ENCODE measurements around the gene ABHD12B. TPM values are rescaled to one million over a fixed set of nuclear protein-coding genes. Genes with fewer than 3 reads are reported as not detected.
A peak's percentile ranks its signal among the peaks of the same experiment; 100 is the strongest.

ABHD12B gene
- total RNA-seq, 5 donors from 2014 or later (not counting 1 experiment from before 2014, with no cell fraction given): not detected

DNA sequence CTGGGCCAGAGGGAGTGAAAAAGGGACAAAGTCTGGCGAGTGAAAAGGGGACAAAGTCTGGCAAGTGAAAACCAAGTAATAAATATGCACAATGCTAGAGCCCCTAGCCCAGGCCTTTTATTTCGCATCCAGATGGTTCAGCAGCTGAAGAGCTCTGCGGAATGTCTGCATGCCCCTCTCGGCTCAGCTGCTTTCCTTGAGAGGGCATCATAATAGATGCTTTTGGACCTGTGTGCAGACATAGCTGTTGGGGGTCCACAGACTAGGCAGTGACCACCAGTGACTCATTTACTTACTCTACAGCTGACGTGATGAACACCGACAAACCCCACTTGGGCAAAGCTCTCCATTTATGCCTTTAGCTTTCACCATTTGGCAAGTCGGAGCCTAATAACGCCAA is 45.2 kb upstream of the ABHD12B start:
- Histone ChIP-seq H3K36me3 (ENCODE audit: control insufficient read depth in 2 of 2, extremely low read depth in 1 of 2, insufficient read depth in 1 of 2, low read length in 1 of 2) (peaks cover 5 to 6% of the 10 kb centered on the region in 2 donors), H3K9me3 (no peaks in the 10 kb centered on the region), H3K4me1 (ENCODE audit: control insufficient read depth in 1 of 2, extremely low read depth in 1 of 2, insufficient read depth in 2 of 2, low read length in 2 of 2) (peaks cover 55% of the 10 kb centered on the region in 2 experiments), H3K27ac (ENCODE audit: low read length) (no peak overlapping the region), H3K27me3 (replicated peaks in 1 of 2; ENCODE audit: control insufficient read depth in 2 of 2, extremely low read depth in 1 of 2, insufficient read depth in 2 of 2, low read length in 1 of 2) (no peaks in the 10 kb centered on the region), H3K4me3 (ENCODE audit: control insufficient read depth in 1 of 2, extremely low read depth in 1 of 2, low read length in 1 of 2) (no peak overlapping the region)
- ChIA-PET CTCF (interaction anchor here (0.7 to 1.9 kb wide), 4 partner anchors 33 to 89 kb away, joined by 3 to 7 read pairs (median 5); no protein-coding TSS in a partner anchor), POLR2A (interaction anchor here in 1 of 2 donors (0.5 kb wide), 1 partner anchor 959 kb away, joined by 5 read pairs; no protein-coding TSS in a partner anchor)
- Mint-ChIP-seq H3K4me3 (peak overlapping the region in 1 of 3 donors; percentile 90), H3K9me3 (no peaks in the 10 kb centered on the region), H3K36me3 (peaks cover 10% of the 10 kb centered on the region), H3K4me1 (peaks cover 77 to 81% (median 81%) of the 10 kb centered on the region in 3 donors), H3K27ac (peak overlapping the region; percentile 62), H3K27me3 (no peaks in the 10 kb centered on the region)
- no peak for ATAC-seq (replicated peaks in 1 of 4)
- no peak for DNase-seq
- WGBS (ENCODE audit: insufficient coverage): 78% methylated on average over 5 of the region's 8 CpGs

DNA sequence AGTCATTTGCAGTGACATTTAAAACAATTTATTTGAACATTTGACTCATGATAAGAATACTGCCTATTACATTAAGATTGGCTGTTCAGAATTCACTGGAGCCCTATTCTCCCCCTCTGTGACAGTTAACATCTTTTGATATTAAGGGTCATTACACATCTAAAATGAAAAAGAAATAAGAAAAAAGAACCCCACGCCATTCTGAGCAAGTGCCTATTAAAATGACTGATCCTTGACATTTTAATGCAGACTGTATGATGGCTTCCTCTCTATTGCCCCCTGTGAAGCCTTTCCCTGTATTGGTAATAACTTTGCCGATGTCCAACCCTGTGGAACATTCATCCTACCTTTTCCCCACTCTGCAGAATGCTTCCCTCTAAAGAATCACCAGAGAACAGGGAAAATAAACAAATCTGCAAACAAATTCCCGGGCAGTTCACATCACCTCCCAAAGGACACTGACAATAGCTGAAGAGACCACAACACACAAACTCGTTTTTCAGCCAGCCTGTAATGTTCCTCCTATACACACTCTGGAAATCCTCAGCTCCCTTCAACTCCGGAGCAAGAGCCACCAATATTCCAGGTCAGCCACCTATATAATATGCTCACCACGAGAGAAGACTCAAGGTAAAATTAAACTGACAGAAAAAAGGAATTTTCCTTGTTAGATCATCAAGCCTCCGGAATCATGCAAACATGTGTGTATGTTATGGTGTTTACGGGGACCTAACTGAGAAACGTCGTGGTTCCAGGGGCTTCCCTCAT is 42.9 kb upstream of the ABHD12B start:
- peaks cover 72 to 76% (median 75%) of the 10 kb centered on the region in 3 donors for H3K4me1 Mint-ChIP-seq
- H3K27ac Mint-ChIP-seq: peak overlapping the region; percentile 93 to 95
- H3K9me3 Mint-ChIP-seq: no peaks in the 10 kb centered on the region
- peaks cover 5 to 6% of the 10 kb centered on the region in 2 donors for H3K36me3 ChIP-seq (ENCODE audit: control insufficient read depth in 2 of 2, extremely low read depth in 1 of 2, insufficient read depth in 1 of 2, low read length in 1 of 2)
- peak overlapping the region; percentile 40 to 87 for H3K4me3 ChIP-seq (ENCODE audit: control insufficient read depth in 1 of 2, extremely low read depth in 1 of 2, low read length in 1 of 2)
- ATAC-seq (replicated peaks in 1 of 4): no peak
- no peaks in the 10 kb centered on the region for H3K9me3 ChIP-seq
- peak overlapping the region; percentile 70 for H3K27ac ChIP-seq (ENCODE audit: low read length)
- ChIA-PET POLR2A (interaction anchor here (0.5 to 1.2 kb wide), 7 partner anchors 8 to 410 kb away, joined by 3 to 5 read pairs (median 3); no protein-coding TSS in a partner anchor), CTCF (interaction anchor here (0.6 to 2.0 kb wide), 8 partner anchors 8 to 661 kb away, joined by 3 to 24 read pairs (median 3); no protein-coding TSS in a partner anchor)
- peak overlapping the region; percentile 90 to 96 (median 95) for H3K4me3 Mint-ChIP-seq
- no peaks in the 10 kb centered on the region for H3K27me3 ChIP-seq (replicated peaks in 1 of 2; ENCODE audit: control insufficient read depth in 2 of 2, extremely low read depth in 1 of 2, insufficient read depth in 2 of 2, low read length in 1 of 2)
- H3K36me3 Mint-ChIP-seq: peaks cover 10% of the 10 kb centered on the region
- no peaks in the 10 kb centered on the region for H3K27me3 Mint-ChIP-seq
- DNase-seq: no peak
- WGBS (ENCODE audit: insufficient coverage): 63% methylated on average over 2 of the region's 10 CpGs
- H3K4me1 ChIP-seq (ENCODE audit: control insufficient read depth in 1 of 2, extremely low read depth in 1 of 2, insufficient read depth in 2 of 2, low read length in 2 of 2): peaks cover 37 to 38% of the 10 kb centered on the region in 2 experiments

DNA sequence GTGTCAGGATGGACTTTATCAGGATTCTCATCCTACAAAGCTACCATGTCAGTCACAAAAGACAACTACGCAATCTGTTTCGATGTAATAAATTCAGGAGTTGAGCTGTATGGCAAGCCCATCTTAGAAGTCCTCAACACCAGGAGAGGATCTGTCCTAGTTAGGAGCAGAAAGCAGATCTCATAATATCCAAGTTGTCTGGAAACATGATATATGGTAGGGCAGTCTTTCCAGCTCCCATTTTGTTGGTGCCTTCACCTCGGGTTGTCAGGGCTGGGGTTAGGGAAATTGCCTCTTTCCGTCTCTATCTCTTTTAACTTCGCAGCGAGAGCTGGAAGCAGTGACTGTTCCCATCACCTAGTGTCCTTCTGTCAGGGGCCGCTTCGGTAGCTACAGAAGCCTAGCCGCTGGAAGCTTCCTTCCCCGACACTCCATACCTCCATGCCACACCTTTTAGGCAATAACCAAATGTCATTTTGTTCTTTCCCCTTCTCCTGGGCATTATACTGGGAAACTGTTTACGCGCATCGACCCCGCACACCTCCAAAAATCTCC is 42.3 kb upstream of the ABHD12B start:
- peaks cover 69 to 76% (median 73%) of the 10 kb centered on the region in 3 donors for H3K4me1 Mint-ChIP-seq
- ATAC-seq (replicated peaks in 1 of 4) (no peak), DNase-seq (no peak)
- H3K27me3 ChIP-seq (replicated peaks in 1 of 2; ENCODE audit: control insufficient read depth in 2 of 2, extremely low read depth in 1 of 2, insufficient read depth in 2 of 2, low read length in 1 of 2): no peaks in the 10 kb centered on the region
- H3K36me3 ChIP-seq (ENCODE audit: control insufficient read depth in 2 of 2, extremely low read depth in 1 of 2, insufficient read depth in 1 of 2, low read length in 1 of 2): peaks cover 5 to 6% of the 10 kb centered on the region in 2 donors
- ChIA-PET POLR2A (interaction anchor here (0.5 to 1.2 kb wide), 11 partner anchors 9 to 1058 kb away, joined by 3 to 10 read pairs (median 4); no protein-coding TSS in a partner anchor), CTCF (interaction anchor here (0.6 to 2.0 kb wide), 8 partner anchors 8 to 662 kb away, joined by 3 to 24 read pairs (median 3); no protein-coding TSS in a partner anchor)
- peak overlapping the region; percentile 93 to 95 for H3K27ac Mint-ChIP-seq
- H3K9me3 Mint-ChIP-seq: no peaks in the 10 kb centered on the region
- peaks cover 10% of the 10 kb centered on the region for H3K36me3 Mint-ChIP-seq
- H3K9me3 ChIP-seq: no peaks in the 10 kb centered on the region
- WGBS (ENCODE audit: insufficient coverage): 13% methylated on average over 12 of the region's 14 CpGs
- H3K27me3 Mint-ChIP-seq: no peaks in the 10 kb centered on the region
- peaks cover 36 to 37% of the 10 kb centered on the region in 2 experiments for H3K4me1 ChIP-seq (ENCODE audit: control insufficient read depth in 1 of 2, extremely low read depth in 1 of 2, insufficient read depth in 2 of 2, low read length in 2 of 2)
- H3K4me3 Mint-ChIP-seq: peak overlapping the region; percentile 90 to 96 (median 95)
- H3K4me3 ChIP-seq (ENCODE audit: control insufficient read depth in 1 of 2, extremely low read depth in 1 of 2, low read length in 1 of 2): peak overlapping the region; percentile 64 to 87
- H3K27ac ChIP-seq (ENCODE audit: low read length): peak overlapping the region; percentile 70

DNA sequence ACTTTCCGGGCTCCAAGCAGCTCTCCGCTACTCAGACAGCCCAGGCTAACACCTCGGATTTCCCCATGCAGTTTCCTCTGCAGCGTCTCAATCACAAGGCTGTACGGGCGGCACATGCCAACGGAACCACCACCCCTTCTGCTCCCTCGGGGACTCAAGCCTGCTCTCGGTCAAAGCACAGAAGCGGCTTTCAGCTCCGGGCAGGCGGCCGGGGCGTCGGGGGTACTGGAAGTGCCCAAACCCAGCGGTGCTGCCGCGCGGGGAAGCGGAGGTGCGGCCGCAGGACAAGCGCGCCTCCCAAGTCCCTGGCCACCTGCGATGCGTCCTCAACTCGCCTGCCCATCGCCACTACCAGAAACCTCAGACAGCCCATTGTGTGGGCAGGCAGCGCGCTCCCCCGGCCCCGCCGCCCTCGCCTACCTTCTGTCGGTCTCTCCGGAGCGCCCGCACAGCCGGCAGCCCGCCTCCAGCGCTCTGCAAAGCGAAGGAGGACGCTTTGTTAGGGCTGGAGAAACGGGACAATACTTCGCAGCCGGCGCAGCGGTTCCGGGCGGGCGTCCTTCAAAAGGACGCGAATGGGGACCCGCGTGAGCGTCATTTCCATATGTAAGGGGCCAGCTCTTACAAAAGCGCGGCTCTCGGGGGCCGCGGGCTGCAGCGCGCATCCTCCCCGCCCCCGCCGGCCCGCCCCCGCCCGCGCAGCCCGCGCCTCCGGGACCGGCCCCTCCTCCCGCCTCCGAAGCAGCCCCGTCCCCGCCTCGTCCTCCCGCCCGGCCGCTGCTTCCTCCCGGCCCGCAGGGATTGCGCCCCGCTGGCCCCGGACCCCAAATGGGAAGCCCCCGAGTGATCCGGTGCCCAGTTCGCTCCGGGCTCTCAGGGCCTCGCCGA is 41.6 kb upstream of the ABHD12B start:
- no peaks in the 10 kb centered on the region for H3K9me3 ChIP-seq
- Mint-ChIP-seq H3K27ac (peak overlapping the region; percentile 93 to 95), H3K9me3 (no peaks in the 10 kb centered on the region), H3K4me1 (peaks cover 69 to 76% (median 73%) of the 10 kb centered on the region in 3 donors), H3K36me3 (peaks cover 10% of the 10 kb centered on the region), H3K27me3 (no peaks in the 10 kb centered on the region), H3K4me3 (peak overlapping the region; percentile 90 to 96 (median 95))
- H3K4me3 ChIP-seq (ENCODE audit: control insufficient read depth in 1 of 2, extremely low read depth in 1 of 2, low read length in 1 of 2): peak overlapping the region; percentile 64 to 87
- peaks cover 38 to 39% of the 10 kb centered on the region in 2 experiments for H3K4me1 ChIP-seq (ENCODE audit: control insufficient read depth in 1 of 2, extremely low read depth in 1 of 2, insufficient read depth in 2 of 2, low read length in 2 of 2)
- peaks cover 5 to 6% of the 10 kb centered on the region in 2 donors for H3K36me3 ChIP-seq (ENCODE audit: control insufficient read depth in 2 of 2, extremely low read depth in 1 of 2, insufficient read depth in 1 of 2, low read length in 1 of 2)
- H3K27ac ChIP-seq (ENCODE audit: low read length): peak overlapping the region; percentile 70
- peak; percentile 29 to 84 (median 62) for DNase-seq
- under 1% methylated on average over 86 of the region's 93 CpGs for WGBS (ENCODE audit: insufficient coverage)
- ChIA-PET POLR2A (interaction anchor here (0.5 to 1.3 kb wide), 10 partner anchors 9 to 1059 kb away, joined by 3 to 10 read pairs (median 4); no protein-coding TSS in a partner anchor), CTCF (interaction anchor here in 1 of 2 donors (0.7 to 2.0 kb wide), 8 partner anchors 9 to 54 kb away, joined by 3 to 24 read pairs (median 4); no protein-coding TSS in a partner anchor)
- H3K27me3 ChIP-seq (replicated peaks in 1 of 2; ENCODE audit: control insufficient read depth in 2 of 2, extremely low read depth in 1 of 2, insufficient read depth in 2 of 2, low read length in 1 of 2): no peaks in the 10 kb centered on the region
- ATAC-seq (replicated peaks in 1 of 4): peak; percentile 62 to 69 (median 66)

DNA sequence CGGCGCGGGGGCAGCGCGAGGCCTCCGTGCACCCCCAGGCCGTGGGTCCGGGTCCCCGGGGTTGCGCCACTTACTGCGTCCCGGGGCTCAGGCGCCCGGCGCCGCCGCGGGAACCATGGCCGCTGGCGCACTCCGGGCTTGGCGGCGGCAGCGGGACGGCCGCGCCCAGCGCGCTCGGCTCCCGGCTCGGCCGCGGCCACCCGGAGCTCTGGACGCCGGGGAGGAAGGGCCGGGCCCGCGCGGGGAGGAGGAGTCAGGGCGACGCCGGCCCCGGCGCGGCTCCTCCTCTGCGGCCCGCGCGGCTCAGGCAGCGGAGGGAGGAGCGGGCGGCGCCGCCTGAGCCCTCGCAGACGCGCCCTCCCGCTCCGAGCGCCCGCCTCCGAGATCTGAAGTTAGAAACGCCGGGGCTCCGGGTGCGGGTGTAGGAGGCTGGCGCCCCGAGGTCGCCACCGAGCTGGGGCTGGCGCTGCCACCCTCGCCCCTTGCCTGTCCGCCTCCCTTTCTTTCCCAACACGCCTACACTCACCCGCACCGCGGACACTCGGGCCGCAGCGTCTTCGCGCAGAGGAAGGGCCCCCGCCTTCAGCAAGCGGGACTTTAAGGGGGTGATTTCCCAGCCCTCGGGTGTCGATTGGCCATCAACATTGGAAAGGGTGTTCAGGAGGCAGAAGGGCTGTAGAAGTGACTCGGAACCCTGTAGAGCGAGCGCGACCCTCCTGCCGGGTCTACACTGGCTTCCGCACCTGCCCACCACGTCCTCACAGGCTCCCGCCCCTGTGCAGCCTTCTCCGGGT is 40.7 kb upstream of the ABHD12B start, which contains the start of gene NIN:
Gene NIN, minus strand, starts transcription at position 231 of the 794 bp plus-strand sequence. CDS start 9,106 bp downstream, outside the sequence.
- H3K4me3 Mint-ChIP-seq: peak within 1 kb of the TSS; percentile 96 to 97 (median 97)
- peak; percentile 41 to 84 (median 64) for DNase-seq
- peak; percentile 83 to 91 (median 88) for ATAC-seq (replicated peaks in 1 of 4)
- Histone ChIP-seq H3K36me3 (ENCODE audit: control insufficient read depth in 2 of 2, extremely low read depth in 1 of 2, insufficient read depth in 1 of 2, low read length in 1 of 2) (peaks cover 5 to 6% of the 10 kb centered on the region in 2 donors), H3K4me3 (ENCODE audit: control insufficient read depth in 1 of 2, extremely low read depth in 1 of 2, low read length in 1 of 2) (peak within 1 kb of the TSS; percentile 64 to 93), H3K27ac (ENCODE audit: low read length) (peak within 1 kb of the TSS; percentile 86), H3K27me3 (replicated peaks in 1 of 2; ENCODE audit: control insufficient read depth in 2 of 2, extremely low read depth in 1 of 2, insufficient read depth in 2 of 2, low read length in 1 of 2) (no peaks in the 10 kb centered on the region), H3K9me3 (no peaks in the 10 kb centered on the region), H3K4me1 (ENCODE audit: control insufficient read depth in 1 of 2, extremely low read depth in 1 of 2, insufficient read depth in 2 of 2, low read length in 2 of 2) (peaks cover 41 to 46% of the 10 kb centered on the region in 2 experiments)
- under 1% methylated on average over 74 of the region's 97 CpGs for WGBS (ENCODE audit: insufficient coverage)
- peaks cover 7% of the 10 kb centered on the region for H3K36me3 Mint-ChIP-seq
- ChIA-PET CTCF (interaction anchor here in 1 of 2 donors (0.6 to 1.0 kb wide), 3 partner anchors 29 to 66 kb away, joined by 6 to 8 read pairs (median 8); no protein-coding TSS in a partner anchor), POLR2A (interaction anchor here (0.5 to 1.3 kb wide), 3 partner anchors 9 to 717 kb away, joined by 3 to 9 read pairs (median 5); no protein-coding TSS in a partner anchor)
- no peaks in the 10 kb centered on the region for H3K27me3 Mint-ChIP-seq
- peak within 1 kb of the TSS; percentile 95 for H3K27ac Mint-ChIP-seq
- peaks cover 66 to 78% (median 69%) of the 10 kb centered on the region in 3 donors for H3K4me1 Mint-ChIP-seq
- H3K9me3 Mint-ChIP-seq: no peaks in the 10 kb centered on the region
